ENCODE data around the gene LRRIQ1.
"Not testable (repeated sequence)": the region's sequence is repeated elsewhere in the genome, so short reads cannot be mapped to it uniquely, and the experiment has no call there.

The LRRIQ1 gene

GRCh38 chr12:85036234-85036707 lies at the start of gene LRRIQ1, which contains the start of gene TSPAN19:
TSS of gene LRRIQ1 (plus strand) at chr12:85036351. CDS start at chr12:85038177, 1,826 bp downstream.
TSS of gene TSPAN19 (minus strand) at chr12:85036277. CDS start at chr12:85029946, 6,331 bp downstream.
- H3K9me3 ChIP-seq (ENCODE audit: control insufficient read depth, insufficient read depth, low read length), result no peaks in the 10 kb centered on the region
- no peak within 1 kb of the TSS for H3K27ac ChIP-seq (ENCODE audit: low read length)
- peak within 1 kb of the TSS; percentile 50; the same call in 1 of the 2 replicates for H3K4me3 ChIP-seq (ENCODE audit: low read length)
- DNase-seq (ENCODE audit: low read depth, low spot score), result peak; percentile 92
- H3K4me1 ChIP-seq (ENCODE audit: control insufficient read depth, insufficient read depth, low read length), result no peaks in the 10 kb centered on the region
- no peaks in the 10 kb centered on the region for H3K36me3 ChIP-seq (ENCODE audit: control insufficient read depth, insufficient read depth, low read length)
- no peaks in the 10 kb centered on the region for H3K27me3 ChIP-seq (ENCODE audit: control insufficient read depth, insufficient read depth, low read length)
- no CpG with 5 or more reads among the region's 22 CpGs for WGBS (ENCODE audit: insufficient coverage, insufficient read length)

- Histone ChIP-seq H3K9me3 (ENCODE audit: control insufficient read depth, insufficient read depth, low read length) (no peaks in the 10 kb centered on the region), H3K27me3 (ENCODE audit: control insufficient read depth, insufficient read depth, low read length) (no peaks in the 10 kb centered on the region), H3K36me3 (ENCODE audit: control insufficient read depth, insufficient read depth, low read length) (no peaks in the 10 kb centered on the region), H3K4me3 (ENCODE audit: low read length) (no peak overlapping the region), H3K27ac (ENCODE audit: low read length) (no peak overlapping the region), H3K4me1 (ENCODE audit: control insufficient read depth, insufficient read depth, low read length) (no peaks in the 10 kb centered on the region; the same call in 1 of the 2 replicates)
- WGBS (ENCODE audit: insufficient coverage, insufficient read length), result no CpG with 5 or more reads among the region's 3 CpGs
- no peak for DNase-seq (ENCODE audit: low read depth, low spot score)
Measured at GRCh38 chr12:84986586-84986985, 49.6 kb upstream of the LRRIQ1 start.

- Histone ChIP-seq H3K27me3 (ENCODE audit: control insufficient read depth, insufficient read depth, low read length) (no peaks in the 10 kb centered on the region), H3K4me3 (ENCODE audit: low read length) (no peak overlapping the region), H3K9me3 (ENCODE audit: control insufficient read depth, insufficient read depth, low read length) (no peaks in the 10 kb centered on the region), H3K27ac (ENCODE audit: low read length) (no peak overlapping the region), H3K4me1 (ENCODE audit: control insufficient read depth, insufficient read depth, low read length) (peaks cover 1% of the 10 kb centered on the region; the same call in 1 of the 2 replicates), H3K36me3 (ENCODE audit: control insufficient read depth, insufficient read depth, low read length) (no peaks in the 10 kb centered on the region)
- no peak for DNase-seq (ENCODE audit: low read depth, low spot score)
Measured at GRCh38 chr12:84994426-84994825, 41.7 kb upstream of the LRRIQ1 start.

GRCh38 chr12:84995641-84996040 lies 40.5 kb upstream of the LRRIQ1 start:
- H3K27ac ChIP-seq (ENCODE audit: low read length), result no peak overlapping the region
- no peak overlapping the region for H3K4me3 ChIP-seq (ENCODE audit: low read length)
- no peaks in the 10 kb centered on the region for H3K36me3 ChIP-seq (ENCODE audit: control insufficient read depth, insufficient read depth, low read length)
- WGBS (ENCODE audit: insufficient coverage, insufficient read length), result no CpG with 5 or more reads among the region's 2 CpGs
- H3K9me3 ChIP-seq (ENCODE audit: control insufficient read depth, insufficient read depth, low read length), result no peaks in the 10 kb centered on the region
- no peaks in the 10 kb centered on the region for H3K27me3 ChIP-seq (ENCODE audit: control insufficient read depth, insufficient read depth, low read length)
- no peak for DNase-seq (ENCODE audit: low read depth, low spot score)
- peaks cover 1% of the 10 kb centered on the region; the same call in 1 of the 2 replicates for H3K4me1 ChIP-seq (ENCODE audit: control insufficient read depth, insufficient read depth, low read length)

GRCh38 chr12:84996759-84997158 lies 39.4 kb upstream of the LRRIQ1 start:
- no CpG with 5 or more reads among the region's 1 CpG for WGBS (ENCODE audit: insufficient coverage, insufficient read length)
- Histone ChIP-seq H3K27me3 (ENCODE audit: control insufficient read depth, insufficient read depth, low read length) (no peaks in the 10 kb centered on the region), H3K4me3 (ENCODE audit: low read length) (no peak overlapping the region), H3K36me3 (ENCODE audit: control insufficient read depth, insufficient read depth, low read length) (no peaks in the 10 kb centered on the region), H3K4me1 (ENCODE audit: control insufficient read depth, insufficient read depth, low read length) (peaks cover 1% of the 10 kb centered on the region; the same call in 1 of the 2 replicates), H3K27ac (ENCODE audit: low read length) (no peak overlapping the region), H3K9me3 (ENCODE audit: control insufficient read depth, insufficient read depth, low read length) (no peaks in the 10 kb centered on the region)
- no peak for DNase-seq (ENCODE audit: low read depth, low spot score)

- Histone ChIP-seq H3K27ac (ENCODE audit: low read length) (no peak overlapping the region), H3K27me3 (ENCODE audit: control insufficient read depth, insufficient read depth, low read length) (no peaks in the 10 kb centered on the region), H3K4me3 (ENCODE audit: low read length) (no peak overlapping the region), H3K9me3 (ENCODE audit: control insufficient read depth, insufficient read depth, low read length) (no peaks in the 10 kb centered on the region), H3K4me1 (ENCODE audit: control insufficient read depth, insufficient read depth, low read length) (peaks cover 1% of the 10 kb centered on the region; the same call in 1 of the 2 replicates), H3K36me3 (ENCODE audit: control insufficient read depth, insufficient read depth, low read length) (no peaks in the 10 kb centered on the region)
- no peak for DNase-seq (ENCODE audit: low read depth, low spot score)
Measured at GRCh38 chr12:84998341-84998740, 37.8 kb upstream of the LRRIQ1 start.

GRCh38 chr12:85000729-85001128 lies 35.4 kb upstream of the LRRIQ1 start:
- Histone ChIP-seq H3K27ac (ENCODE audit: low read length) (no peak overlapping the region), H3K36me3 (ENCODE audit: control insufficient read depth, insufficient read depth, low read length) (no peaks in the 10 kb centered on the region), H3K4me1 (ENCODE audit: control insufficient read depth, insufficient read depth, low read length) (peaks cover 5% of the 10 kb centered on the region; the same call in 1 of the 2 replicates), H3K4me3 (ENCODE audit: low read length) (no peak overlapping the region), H3K9me3 (ENCODE audit: control insufficient read depth, insufficient read depth, low read length) (no peaks in the 10 kb centered on the region), H3K27me3 (ENCODE audit: control insufficient read depth, insufficient read depth, low read length) (no peaks in the 10 kb centered on the region)
- DNase-seq (ENCODE audit: low read depth, low spot score), result no peak
- WGBS (ENCODE audit: insufficient coverage, insufficient read length), result no CpG with 5 or more reads among the region's 2 CpGs

GRCh38 chr12:85002778-85003296 lies 33.3 kb upstream of the LRRIQ1 start:
- no peaks in the 10 kb centered on the region for H3K36me3 ChIP-seq (ENCODE audit: control insufficient read depth, insufficient read depth, low read length)
- peaks cover 5% of the 10 kb centered on the region; the same call in 1 of the 2 replicates for H3K4me1 ChIP-seq (ENCODE audit: control insufficient read depth, insufficient read depth, low read length)
- WGBS (ENCODE audit: insufficient coverage, insufficient read length), result no CpG with 5 or more reads among the region's 3 CpGs
- no peaks in the 10 kb centered on the region for H3K9me3 ChIP-seq (ENCODE audit: control insufficient read depth, insufficient read depth, low read length)
- H3K27me3 ChIP-seq (ENCODE audit: control insufficient read depth, insufficient read depth, low read length), result no peaks in the 10 kb centered on the region
- no peak overlapping the region for H3K4me3 ChIP-seq (ENCODE audit: low read length)
- DNase-seq (ENCODE audit: low read depth, low spot score), result no peak
- H3K27ac ChIP-seq (ENCODE audit: low read length), result no peak overlapping the region

- H3K9me3 ChIP-seq (ENCODE audit: control insufficient read depth, insufficient read depth, low read length), result no peaks in the 10 kb centered on the region
- H3K27ac ChIP-seq (ENCODE audit: low read length), result no peak overlapping the region
- no peak overlapping the region for H3K4me3 ChIP-seq (ENCODE audit: low read length)
- peaks cover 5% of the 10 kb centered on the region; the same call in 1 of the 2 replicates for H3K4me1 ChIP-seq (ENCODE audit: control insufficient read depth, insufficient read depth, low read length)
- no peaks in the 10 kb centered on the region for H3K36me3 ChIP-seq (ENCODE audit: control insufficient read depth, insufficient read depth, low read length)
- no peak for DNase-seq (ENCODE audit: low read depth, low spot score)
- no peaks in the 10 kb centered on the region for H3K27me3 ChIP-seq (ENCODE audit: control insufficient read depth, insufficient read depth, low read length)
Measured at GRCh38 chr12:85004204-85004603, 31.9 kb upstream of the LRRIQ1 start.

GRCh38 chr12:85005047-85005446 lies 31.1 kb upstream of the LRRIQ1 start:
- WGBS (ENCODE audit: insufficient coverage, insufficient read length), result no CpG with 5 or more reads among the region's 2 CpGs
- not testable (repeated sequence) for H3K4me1 ChIP-seq (ENCODE audit: control insufficient read depth, insufficient read depth, low read length); H3K27me3 ChIP-seq (ENCODE audit: control insufficient read depth, insufficient read depth, low read length); H3K9me3 ChIP-seq (ENCODE audit: control insufficient read depth, insufficient read depth, low read length); H3K36me3 ChIP-seq (ENCODE audit: control insufficient read depth, insufficient read depth, low read length); H3K27ac ChIP-seq (ENCODE audit: low read length); H3K4me3 ChIP-seq (ENCODE audit: low read length)
- peak; percentile 43 for DNase-seq (ENCODE audit: low read depth, low spot score)

GRCh38 chr12:85005615-85006014 lies 30.5 kb upstream of the LRRIQ1 start:
- Histone ChIP-seq H3K36me3 (ENCODE audit: control insufficient read depth, insufficient read depth, low read length) (no peaks in the 10 kb centered on the region), H3K4me1 (ENCODE audit: control insufficient read depth, insufficient read depth, low read length) (peaks cover 5% of the 10 kb centered on the region; the same call in 1 of the 2 replicates), H3K27me3 (ENCODE audit: control insufficient read depth, insufficient read depth, low read length) (no peaks in the 10 kb centered on the region), H3K27ac (ENCODE audit: low read length) (no peak overlapping the region), H3K9me3 (ENCODE audit: control insufficient read depth, insufficient read depth, low read length) (no peaks in the 10 kb centered on the region), H3K4me3 (ENCODE audit: low read length) (no peak overlapping the region)
- no CpG with 5 or more reads among the region's 1 CpG for WGBS (ENCODE audit: insufficient coverage, insufficient read length)
- DNase-seq (ENCODE audit: low read depth, low spot score), result no peak

Measured in iPS DF 6.9 (cell line).